LoVo (cell line): ENCODE measurements around the gene ZBED1.
"Not testable (repeated sequence)": the region's sequence is repeated elsewhere in the genome, so short reads cannot be mapped to it uniquely, and the experiment has no call there.

Source experiments
- DNase-seq: peaks from one replicate; pipeline ENCODE4 v3.0.0-alpha.2; 2016; ENCODE audit warnings: low spot score

ZBED1 gene

GRCh38 chrX:2497961-2498780, 2.6 kb downstream of the ZBED1 start:
- peak; percentile 21 for DNase-seq

DNA sequence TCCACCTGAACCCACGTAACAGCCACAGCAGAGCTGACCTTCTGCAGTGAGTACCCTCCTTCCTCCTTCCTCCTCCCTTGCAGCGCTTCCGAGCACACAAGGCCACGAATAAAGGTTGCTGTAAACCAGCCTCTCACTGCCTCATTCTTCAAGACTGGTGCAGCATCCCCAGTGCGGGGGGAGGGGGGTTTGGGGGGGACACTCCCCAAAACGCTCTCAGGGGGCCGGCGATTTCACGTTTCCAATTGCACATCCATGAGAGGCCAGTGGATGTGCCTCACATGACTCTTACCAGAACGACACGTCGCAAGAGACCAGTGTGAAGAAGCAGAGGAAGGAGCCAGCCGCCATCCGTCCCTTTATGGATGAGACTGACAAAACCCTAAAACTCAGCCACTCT, 5.2 kb downstream of the ZBED1 start:
- no peak for DNase-seq

- no peak for DNase-seq
Measured at GRCh38 chrX:2492531-2493218, 8.1 kb downstream of the ZBED1 start.

GRCh38 chrX:2490634-2491033, 10.1 kb downstream of the ZBED1 start:
- no peak for DNase-seq

DNA sequence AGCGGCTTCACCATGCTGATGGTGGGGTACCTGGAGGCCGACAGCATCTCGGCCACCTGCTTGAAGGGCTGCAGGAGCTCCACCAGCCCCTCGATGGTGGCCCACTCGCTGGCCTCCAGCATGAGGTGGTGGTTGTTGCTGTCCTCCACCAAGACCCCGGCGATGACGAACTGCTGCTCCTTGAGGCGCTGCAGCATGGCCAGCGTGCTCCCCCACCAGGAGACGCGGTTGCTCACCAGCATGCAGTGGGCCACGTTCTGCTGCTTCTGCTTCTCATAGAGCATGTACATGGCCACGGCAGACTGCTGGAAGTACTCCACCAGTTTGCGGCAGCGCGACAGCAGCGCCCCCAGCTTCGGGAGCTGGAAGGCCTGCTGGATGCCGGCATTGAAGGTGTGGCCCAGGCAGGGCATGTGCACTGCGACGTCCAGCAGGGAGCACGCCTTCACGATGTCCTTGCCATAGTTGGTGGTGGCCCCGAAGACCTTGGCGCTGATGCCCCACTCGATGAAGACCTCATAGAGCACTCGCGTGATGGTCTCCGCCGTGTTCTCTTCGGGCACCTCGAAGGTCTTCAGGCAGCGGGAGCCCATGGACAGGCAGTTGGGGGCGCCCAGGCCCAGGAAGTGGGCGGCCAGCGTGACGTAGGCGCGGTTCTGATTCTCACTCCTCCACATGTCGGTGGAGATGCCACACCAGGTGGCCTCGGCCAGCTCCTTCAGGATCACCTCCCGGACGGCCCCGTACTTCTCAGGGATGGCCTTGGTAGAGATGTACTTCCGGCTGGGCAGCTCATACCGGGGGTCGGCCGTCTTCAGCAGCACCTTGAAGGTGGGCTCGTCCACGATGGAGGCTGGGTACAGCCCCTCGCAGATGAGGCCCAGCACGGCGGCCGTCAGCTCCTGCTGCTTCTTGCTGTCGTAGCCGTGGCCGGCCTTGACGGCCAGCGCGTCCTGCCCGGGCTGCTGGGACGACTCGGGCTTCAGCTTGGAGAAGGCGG, 11.0 kb downstream of the ZBED1 start:
- no peak for DNase-seq

DNA sequence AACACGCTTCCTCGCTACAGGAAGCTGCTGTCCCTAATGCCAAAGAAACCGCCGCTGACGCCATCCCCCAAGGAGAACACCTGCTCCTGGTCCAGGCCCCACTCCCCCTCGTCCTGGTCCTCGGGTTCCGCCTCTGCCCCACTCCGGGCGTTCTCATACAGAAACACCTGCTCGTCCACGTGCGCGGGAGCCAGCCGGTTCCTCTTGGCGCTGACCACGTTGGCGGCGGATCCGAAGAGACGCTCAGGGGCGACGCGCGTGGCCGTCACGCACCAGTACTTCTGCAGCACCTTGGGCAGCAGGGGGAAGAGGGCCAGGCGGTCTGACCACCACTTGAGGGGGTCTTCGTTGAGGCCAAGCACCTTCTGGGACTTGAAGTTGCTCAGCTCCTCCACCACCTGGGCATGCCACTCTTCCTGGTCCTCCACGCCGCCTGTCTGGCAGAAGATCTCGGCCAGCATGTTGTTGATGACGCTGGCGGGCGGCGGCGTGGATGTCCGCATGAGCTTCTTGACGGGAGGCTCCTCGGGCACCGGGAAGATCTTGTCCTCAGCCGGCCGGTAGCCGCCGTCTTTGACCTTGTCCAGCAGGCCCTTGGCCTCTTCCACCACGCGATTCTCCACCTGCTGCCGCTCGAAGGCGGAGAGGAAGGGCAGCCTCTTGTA, 12.0 kb downstream of the ZBED1 start:
- DNase-seq = no peak

DNA sequence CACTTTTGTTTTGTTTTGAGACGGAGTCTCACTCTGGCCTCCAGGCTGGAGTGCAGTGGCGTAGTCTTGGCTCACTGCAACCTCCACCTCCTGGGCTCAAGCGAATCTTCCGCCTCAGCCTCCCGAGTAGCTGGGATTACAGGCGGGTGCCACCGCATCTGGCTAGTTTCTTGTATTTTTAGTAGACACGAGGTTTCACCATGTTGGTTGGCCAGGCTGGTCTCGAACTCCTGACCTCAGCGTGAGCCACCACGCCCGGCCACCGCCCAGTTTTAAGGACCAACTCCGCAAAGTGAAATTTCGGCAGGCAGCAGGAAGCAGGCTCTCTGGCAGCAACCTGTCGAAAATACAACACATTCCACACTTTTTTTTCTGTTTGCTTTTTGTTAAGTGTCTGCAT, 13.4 kb downstream of the ZBED1 start:
- DNase-seq = no peak

GRCh38 chrX:2486476-2487133, 14.2 kb downstream of the ZBED1 start:
- no peak for DNase-seq

DNA sequence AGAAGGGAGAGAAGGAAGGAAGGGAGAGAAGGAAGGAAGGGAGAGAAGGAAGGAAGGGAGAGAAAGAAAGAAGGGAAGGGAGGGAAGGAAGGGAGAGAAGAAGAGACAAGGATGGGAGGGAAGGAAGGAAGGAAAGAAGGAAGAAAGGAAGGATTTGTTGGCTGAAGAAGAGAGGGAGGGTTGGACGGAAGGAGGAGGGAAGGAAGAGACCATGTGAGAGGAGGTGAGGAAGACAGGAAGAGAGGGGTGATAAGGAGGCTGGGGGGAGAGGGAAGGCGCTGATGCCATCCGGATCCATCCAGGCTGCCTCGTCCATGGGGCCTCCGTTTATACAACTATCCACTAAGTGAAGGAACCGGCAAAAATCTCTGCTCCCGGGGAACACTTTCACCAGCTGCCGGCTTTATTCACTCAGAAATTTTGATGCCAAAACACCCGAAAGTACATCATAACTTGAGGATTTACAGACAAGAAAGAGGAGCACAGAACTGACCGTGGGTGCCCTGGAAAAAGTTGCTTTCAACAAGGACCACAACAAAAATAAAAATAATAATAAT, 14.9 kb downstream of the ZBED1 start:
- DNase-seq = no peak

DNA sequence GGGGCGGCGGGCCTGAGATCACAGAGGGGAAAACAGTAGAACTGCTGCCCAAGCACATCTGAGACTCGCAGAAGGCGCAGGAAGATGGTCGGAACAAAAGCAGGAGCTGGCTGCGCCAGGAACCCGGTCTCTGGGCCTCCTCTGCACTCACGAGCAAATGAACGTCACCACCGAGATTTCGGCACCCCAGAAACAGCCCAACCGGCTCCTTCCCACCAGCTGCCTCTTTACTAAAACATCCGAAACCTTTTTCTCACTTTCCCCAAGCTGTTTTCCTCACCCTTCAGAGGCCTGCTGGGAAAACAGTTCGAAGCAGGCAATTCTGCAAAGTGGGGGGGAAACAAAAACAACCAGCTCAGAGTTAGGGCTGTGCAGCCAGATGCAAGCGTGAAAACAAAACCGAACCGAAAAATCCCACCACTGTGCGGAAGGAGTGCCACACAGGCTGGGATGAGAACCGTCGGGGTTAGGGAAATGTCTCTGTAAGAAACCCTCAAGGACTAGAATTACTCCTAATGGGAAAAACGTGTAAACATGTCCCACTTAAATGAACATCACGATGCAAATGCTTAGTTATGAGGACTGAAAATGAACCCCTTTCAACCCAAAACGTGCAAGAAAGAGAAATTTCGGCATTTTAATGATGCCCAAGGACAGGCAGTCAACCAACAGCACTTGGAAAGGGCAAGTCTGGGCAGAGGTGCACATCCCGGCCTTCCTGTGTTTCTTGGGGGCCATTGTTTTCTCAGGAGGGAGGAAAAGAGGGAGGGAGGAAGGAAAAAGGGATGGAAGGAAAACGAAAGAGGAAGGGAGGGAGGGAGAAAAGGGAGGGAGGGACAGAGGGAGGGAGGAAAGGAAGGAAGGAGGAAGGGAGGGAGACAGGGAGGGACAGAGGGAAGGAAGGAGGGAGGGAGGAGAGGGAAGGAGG, 15.8 kb downstream of the ZBED1 start:
- DNase-seq = no peak

DNA sequence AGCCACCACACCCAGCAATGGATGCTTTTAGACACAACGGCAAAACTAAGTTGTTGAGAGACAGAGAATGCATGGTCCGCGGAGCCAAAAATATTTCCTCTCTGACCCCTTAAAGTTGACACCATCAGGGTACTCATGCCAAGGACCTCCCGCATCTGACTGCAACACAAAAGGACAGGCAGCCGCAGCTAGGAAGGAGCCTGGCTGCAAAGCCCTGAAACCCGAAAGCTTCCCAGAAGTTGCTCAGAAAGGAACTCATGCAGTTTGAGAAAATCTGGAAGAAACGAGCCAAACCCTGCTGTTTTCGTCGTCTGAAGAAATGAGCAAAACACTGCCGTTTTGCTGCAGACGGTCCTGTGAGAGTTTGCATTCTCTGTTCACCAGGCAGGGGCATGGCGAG, 16.5 kb downstream of the ZBED1 start:
- no peak for DNase-seq

- DNase-seq = no peak
Measured at GRCh38 chrX:2483398-2484060, 17.2 kb downstream of the ZBED1 start.

DNA sequence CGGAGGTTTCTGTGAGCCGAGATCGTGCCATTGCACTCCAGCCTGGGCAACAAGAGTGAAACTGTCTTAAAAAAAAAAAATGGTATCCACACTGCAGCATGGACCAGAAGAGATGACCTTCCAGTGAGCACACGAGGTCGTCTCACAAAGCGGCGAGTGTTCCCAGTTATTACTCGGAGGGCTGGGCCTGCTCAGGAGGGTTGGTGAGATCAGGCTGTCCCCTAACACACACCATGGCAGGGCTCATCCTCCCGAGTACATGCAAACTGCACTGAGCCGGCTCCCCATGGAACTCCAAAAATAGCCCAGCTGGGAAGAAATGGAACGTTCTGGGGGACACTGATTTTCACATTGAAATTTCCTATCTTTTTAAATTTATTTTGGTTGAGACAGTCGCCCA, 19.2 kb downstream of the ZBED1 start:
- DNase-seq = not testable (repeated sequence)

DNA sequence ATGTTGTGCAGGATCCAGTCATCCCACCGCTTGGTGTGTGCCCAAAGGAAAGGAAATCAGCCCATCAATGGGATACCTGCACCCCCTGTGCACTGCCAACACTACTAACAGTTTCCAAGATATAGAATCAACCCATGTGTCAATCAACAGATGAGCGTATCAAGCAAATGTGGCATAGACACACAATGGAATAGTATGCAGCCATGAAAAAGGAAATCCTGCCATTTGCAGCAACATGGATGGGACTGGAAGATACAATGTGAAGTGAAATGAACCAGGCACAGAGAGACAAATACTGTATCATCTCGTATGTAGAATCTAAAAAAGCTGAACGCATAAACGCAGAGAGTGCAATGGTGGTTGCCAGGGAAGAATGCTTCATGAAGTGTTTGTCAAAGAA, 20.8 kb downstream of the ZBED1 start:
- not testable (repeated sequence) for DNase-seq

- no peak for DNase-seq
Measured at GRCh38 chrX:2479420-2479780, 21.4 kb downstream of the ZBED1 start.

DNA sequence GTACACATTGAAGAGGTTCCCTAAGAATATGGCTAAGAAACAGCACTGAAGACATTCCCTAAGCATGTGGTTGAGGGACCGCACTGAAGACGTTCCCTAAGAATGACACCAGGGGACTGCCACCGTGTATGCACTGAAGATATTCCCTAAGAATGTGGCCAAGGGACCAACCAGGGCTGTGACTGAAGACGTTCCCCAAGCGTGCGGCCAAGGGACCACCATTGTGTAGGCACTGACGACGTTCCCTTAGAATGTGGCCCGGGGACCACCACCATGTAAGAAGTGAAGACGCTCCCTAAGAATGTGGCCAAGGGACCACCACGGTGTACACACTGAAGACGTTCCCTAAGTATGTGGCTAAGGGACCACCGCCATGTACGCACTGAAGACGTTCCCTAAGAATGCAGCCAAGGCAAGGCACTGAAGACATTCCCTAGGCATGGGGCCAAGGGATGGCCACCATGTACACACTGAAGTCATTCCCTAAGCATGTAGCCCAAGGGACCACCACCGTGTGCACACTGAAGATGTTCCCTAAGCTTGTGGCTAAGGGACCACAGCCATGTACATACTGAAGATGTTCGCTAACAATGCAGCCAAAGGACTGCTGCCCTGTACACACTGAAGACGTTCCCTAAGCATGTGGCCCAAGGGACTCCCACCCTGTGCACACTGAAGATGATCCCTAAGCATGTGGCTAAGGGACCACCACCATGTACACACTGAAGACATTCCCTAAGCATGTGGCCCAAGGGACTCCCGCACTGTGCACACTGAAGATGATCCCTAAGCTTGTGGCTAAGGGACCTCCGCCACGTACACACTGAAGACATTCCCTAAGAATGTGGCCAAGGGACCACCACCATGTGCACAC, 22.0 kb downstream of the ZBED1 start:
- DNase-seq = no peak

DNA sequence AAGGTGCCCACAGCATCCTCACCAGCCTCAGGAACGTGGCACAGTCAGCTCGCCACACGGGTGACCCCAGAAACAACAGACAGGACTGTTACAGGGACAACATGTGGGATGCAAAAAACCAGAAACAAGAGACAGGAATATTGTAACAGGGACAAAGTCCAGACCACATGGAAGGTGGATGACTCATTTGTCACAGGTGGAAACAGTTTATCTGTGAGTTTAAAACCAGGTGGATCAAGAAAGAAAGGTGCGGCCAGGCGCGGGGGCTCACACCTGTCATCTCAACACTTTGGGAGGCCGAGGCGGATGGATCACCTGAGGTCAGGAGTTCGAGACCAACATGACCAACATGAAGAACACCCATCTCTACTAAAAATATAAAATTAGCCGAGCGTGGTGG, 23.5 kb downstream of the ZBED1 start:
- peak; percentile 72 for DNase-seq

DNA sequence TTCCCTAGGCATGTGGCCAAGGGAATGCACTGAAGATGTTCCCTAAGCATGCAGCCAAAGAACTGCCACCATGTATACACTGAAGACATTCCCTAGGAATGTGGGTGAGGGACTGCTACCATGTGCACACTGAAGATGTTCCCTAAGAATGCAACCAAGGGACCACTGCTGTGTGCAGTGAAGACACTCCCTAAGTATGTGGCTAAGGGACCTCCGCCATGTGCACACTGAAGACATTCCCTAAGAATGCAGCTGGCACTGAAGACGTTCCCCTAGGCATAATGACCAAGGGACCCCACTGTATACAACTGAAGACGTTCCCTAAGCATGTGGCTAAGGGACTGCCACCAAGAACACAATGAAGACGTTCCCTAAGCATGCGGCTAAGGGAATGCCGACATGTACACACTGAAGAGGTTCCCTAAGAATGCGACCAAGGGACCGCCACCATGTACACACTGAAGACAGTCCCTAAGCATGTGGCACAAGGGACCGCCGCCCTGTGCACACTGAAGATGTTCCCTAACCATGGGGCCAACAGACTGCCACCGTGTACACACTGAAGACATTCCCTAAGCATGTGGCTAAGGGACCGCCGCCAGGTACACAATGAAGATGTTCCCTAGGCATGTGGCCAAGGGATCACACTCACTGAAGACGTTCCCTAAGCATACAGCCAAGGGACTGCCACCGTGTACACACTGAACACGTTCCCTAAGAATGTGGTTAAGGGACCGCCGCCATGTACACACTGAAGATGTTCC, 25.6 kb downstream of the ZBED1 start:
- no peak for DNase-seq
